GM06990 (cell line): ENCODE data around the gene KIR2DL4.
"Not testable (repeated sequence)": the region's sequence is repeated elsewhere in the genome, so short reads cannot be mapped to it uniquely, and the experiment has no call there.

Source experiments
- DNase-seq: peaks from one replicate; pipeline ENCODE4 v3.0.0-alpha.2; 2011; ENCODE audit not compliant: insufficient read length; ENCODE audit errors: extremely low read depth
- H3K27me3 ChIP-seq: replicated peaks from 2 replicates; pipeline ENCODE4 v1.6.0; 2011; ENCODE audit warnings: low read length; ENCODE audit not compliant: control insufficient read depth, insufficient read depth
- H3K36me3 ChIP-seq: 2 replicates; pipeline ENCODE4 v1.5.1; 2011; ENCODE audit warnings: low read length; ENCODE audit not compliant: control insufficient read depth, insufficient read depth
- H3K4me3 ChIP-seq: replicated peaks from 2 replicates; pipeline ENCODE4 v1.5.1; 2011; ENCODE audit warnings: low read depth, mild to moderate bottlenecking, control low read depth, low read length
- TF ChIP-seq, protein P1 (sequence below): IDR thresholded peaks from 2 replicates; pipeline ENCODE4 v1.5.1; 2011; ENCODE audit warnings: low read length, control low read depth, mild to moderate bottlenecking, inconsistent platforms; ENCODE audit not compliant: insufficient read depth, poor library complexity, severe bottlenecking

KIR2DL4 gene

GRCh38 chr19:54850930-54851329 lies 47.5 kb downstream of the KIR2DL4 start:
- H3K27me3 ChIP-seq = no peaks in the 10 kb centered on the region
- H3K4me3 ChIP-seq = no peak overlapping the region
- no peak for DNase-seq
- H3K36me3 ChIP-seq = no peaks in the 10 kb centered on the region
- TF ChIP-seq, protein P1, sequence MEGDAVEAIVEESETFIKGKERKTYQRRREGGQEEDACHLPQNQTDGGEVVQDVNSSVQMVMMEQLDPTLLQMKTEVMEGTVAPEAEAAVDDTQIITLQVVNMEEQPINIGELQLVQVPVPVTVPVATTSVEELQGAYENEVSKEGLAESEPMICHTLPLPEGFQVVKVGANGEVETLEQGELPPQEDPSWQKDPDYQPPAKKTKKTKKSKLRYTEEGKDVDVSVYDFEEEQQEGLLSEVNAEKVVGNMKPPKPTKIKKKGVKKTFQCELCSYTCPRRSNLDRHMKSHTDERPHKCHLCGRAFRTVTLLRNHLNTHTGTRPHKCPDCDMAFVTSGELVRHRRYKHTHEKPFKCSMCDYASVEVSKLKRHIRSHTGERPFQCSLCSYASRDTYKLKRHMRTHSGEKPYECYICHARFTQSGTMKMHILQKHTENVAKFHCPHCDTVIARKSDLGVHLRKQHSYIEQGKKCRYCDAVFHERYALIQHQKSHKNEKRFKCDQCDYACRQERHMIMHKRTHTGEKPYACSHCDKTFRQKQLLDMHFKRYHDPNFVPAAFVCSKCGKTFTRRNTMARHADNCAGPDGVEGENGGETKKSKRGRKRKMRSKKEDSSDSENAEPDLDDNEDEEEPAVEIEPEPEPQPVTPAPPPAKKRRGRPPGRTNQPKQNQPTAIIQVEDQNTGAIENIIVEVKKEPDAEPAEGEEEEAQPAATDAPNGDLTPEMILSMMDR = no peak

DNA sequence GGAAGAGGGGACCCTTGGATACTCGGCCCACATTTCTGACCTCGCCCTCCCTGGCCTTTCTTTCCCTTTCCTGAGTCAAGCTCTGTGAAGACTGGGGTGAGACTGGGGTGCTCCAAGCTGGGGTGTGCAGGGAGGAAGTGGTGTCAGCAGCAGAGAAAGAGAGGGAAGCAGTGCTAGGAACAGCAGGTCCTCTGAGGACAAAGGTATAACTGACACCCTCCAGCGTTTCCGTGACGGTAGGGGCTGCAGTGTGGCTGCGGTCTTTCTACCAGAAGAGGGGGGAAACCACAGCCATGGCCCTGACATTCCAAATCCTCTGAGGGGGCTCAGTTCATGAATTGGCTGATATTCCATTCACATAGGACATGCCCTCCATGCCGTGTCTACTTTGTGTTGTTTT lies 47.9 kb downstream of the KIR2DL4 start:
- TF ChIP-seq, protein P1 = no peak
- Histone ChIP-seq H3K4me3 (no peak overlapping the region), H3K36me3 (no peaks in the 10 kb centered on the region), H3K27me3 (no peaks in the 10 kb centered on the region)
- no peak for DNase-seq

DNA sequence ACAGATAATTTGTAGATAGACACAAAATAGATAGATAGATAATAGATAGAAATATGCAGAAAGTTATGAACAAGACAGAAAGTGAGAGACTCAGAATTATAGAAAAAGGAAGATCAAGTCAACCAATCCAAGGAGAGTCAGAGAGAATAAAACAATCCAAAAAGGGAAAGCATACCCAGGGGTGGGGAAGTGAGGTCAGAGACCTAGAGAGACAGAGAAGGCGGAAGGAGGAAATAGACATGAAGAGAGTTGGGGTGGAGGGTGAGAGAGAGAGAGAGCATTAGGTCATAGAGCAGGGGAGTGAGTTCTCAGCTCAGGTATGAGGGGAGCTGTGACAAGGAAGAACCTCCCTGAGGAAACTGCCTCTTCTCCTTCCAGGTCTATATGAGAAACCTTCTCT lies 51.8 kb downstream of the KIR2DL4 start:
- not testable (repeated sequence) for DNase-seq, H3K27me3 ChIP-seq, H3K36me3 ChIP-seq, H3K4me3 ChIP-seq

DNA sequence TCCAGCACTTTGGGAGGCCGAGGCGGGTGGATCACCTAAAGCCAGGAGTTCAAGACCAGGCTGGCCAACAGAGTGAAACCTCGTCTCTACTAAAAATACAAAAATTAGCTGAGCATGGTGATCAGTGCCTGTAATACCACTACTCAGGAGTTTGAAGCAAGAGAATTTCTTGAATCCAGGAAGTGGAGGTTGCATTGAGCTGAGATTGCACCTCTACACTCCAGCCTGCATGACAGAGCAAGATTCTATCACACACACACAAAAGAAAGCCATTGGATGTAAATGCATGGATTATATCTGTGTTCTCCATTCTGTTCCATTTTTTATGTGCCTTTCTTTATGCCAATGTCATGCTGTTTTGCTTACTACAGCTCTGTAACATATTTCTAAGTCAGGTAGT lies 55.1 kb downstream of the KIR2DL4 start:
- H3K4me3 ChIP-seq, DNase-seq, H3K36me3 ChIP-seq, H3K27me3 ChIP-seq: not testable (repeated sequence)

GRCh38 chr19:54859421-54859820 lies 56.0 kb downstream of the KIR2DL4 start:
- H3K27me3 ChIP-seq, H3K4me3 ChIP-seq, DNase-seq, H3K36me3 ChIP-seq: not testable (repeated sequence)

DNA sequence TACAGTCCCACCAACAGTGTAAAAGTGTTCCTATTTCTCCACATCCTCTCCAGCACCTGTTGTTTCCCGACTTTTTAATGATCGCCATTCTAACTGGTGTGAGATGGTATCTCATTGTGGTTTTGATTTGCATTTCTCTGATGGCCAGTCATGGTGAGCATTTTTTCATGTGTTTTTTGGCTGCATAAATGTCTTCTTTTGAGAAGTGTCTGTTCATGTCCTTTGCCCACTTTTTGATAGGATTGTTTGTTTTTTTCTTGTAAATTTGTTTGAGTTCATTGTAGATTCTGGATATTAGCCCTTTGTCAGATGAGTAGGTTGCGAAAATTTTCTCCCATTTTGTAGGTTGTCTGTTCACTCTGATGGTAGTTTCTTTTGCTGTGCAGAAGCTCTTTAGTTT lies 60.0 kb downstream of the KIR2DL4 start:
- H3K4me3 ChIP-seq, H3K36me3 ChIP-seq, H3K27me3 ChIP-seq, DNase-seq: not testable (repeated sequence)
